Activated CD8-positive, alpha-beta memory T cell treated with anti-CD3 and anti-CD28 coated beads, Interleukin-2, amount 50 U/mL, for 1 hour (primary cell): Measurements from ENCODE around the gene TRIM52.
"Not testable (repeated sequence)": the region's sequence is repeated elsewhere in the genome, so short reads cannot be mapped to it uniquely, and the experiment has no call there.

Experiments used
- DNase-seq: peaks from one replicate; pipeline ENCODE4 v3.0.0-alpha.2; 2020; ENCODE audit errors: extremely low read depth

The TRIM52 gene

GRCh38 chr5:181215997-181216989, 44.6 kb downstream of the TRIM52 start:
- no peak for DNase-seq

DNA sequence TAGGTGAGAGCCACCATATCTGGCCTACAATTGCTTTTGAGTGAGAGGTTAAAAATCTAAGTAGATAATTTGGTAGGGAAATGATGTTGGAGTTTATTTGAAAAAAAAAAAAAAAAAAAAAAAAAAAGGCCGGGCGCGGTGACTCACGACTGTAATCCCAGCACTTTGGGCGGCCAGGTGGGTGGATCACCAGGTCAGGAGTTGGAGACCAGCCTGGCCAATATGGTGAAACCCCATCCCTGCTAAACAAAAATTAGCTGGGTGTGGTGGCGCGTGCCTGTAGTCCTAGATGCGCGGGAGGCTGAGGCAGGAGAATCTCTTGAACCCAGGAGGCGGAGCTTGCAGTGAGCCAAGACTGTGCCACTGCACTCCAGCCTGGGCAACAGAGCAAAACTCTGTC, 46.7 kb downstream of the TRIM52 start:
- DNase-seq, result not testable (repeated sequence)

DNA sequence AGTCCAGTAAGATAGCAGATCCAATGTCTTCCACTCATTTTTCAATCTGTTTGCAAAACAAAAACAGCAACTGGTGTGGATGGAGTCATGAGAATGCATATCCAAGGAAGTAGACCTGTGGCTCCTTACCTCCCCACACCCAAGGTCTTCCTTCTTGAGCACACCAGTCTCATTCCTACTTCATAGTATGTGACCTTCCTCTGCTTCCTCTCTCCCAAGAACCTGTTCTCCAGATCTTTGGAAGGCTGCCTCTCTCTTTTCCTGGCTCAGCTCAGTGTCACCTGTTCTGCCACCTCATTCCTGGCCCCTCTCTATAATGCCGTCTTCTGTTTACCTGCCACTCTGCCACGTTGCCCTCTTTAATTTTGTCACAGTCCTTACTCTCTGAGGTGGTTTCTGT, 48.0 kb downstream of the TRIM52 start:
- no peak for DNase-seq

- DNase-seq, result no peak
Observed at GRCh38 chr5:181212080-181212479, 48.9 kb downstream of the TRIM52 start.

GRCh38 chr5:181211208-181211607, 49.7 kb downstream of the TRIM52 start:
- DNase-seq, result no peak

GRCh38 chr5:181210698-181211097, 50.2 kb downstream of the TRIM52 start:
- DNase-seq, result not testable (repeated sequence)

DNA sequence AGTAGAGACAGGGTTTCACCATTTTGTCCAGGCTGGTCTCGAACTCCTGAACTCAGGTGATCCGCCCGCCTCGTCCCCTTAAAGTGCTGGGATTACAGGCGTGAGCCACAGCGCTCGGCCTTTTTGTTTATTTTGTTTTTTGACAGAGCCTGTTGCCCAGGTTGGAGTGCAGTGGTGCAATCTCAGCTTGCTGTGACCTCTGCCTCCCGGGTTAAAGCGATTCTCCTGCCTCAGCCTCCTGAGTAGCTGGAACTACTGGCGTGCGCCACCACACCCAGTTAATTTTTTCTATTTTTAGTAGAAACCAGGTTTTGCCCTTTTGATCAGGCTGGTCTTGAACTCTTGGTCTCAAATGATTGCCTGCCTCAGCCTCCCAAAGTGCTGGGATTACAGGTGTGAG, 50.8 kb downstream of the TRIM52 start:
- DNase-seq, result not testable (repeated sequence)

DNA sequence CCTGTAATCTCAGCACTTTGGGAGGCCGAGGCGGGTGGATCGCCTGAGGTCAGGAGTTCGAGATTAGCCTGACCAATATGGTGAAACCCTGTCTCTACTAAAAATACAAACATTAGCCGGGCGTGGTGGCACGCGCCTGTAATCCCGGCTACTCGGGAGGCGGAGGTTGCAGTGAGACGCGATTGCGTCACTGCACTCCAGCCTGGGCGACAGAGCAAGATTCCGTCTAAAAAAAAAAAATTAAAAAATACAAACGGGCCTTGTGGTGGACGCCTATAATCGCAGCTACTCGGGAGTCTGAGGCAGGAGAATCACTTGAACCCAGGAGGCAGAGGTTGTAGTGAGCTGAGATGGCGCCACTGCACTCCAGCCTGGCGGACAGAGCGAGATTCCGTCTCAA, 51.9 kb downstream of the TRIM52 start:
- not testable (repeated sequence) for DNase-seq

DNA sequence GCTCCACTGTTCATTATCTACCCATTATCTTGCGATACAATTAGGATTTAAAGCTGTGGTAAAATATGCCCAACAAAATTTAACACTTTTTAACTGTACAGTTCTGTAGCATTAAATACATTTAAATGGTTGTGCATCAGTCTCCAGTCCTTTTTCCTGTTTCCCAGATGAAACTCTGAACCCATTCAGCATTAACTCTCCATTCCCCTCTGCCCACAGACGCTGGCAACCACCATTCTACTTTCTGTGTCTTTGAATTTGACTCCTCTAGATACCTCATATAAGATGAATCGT, 53.0 kb downstream of the TRIM52 start:
- DNase-seq, result no peak

DNA sequence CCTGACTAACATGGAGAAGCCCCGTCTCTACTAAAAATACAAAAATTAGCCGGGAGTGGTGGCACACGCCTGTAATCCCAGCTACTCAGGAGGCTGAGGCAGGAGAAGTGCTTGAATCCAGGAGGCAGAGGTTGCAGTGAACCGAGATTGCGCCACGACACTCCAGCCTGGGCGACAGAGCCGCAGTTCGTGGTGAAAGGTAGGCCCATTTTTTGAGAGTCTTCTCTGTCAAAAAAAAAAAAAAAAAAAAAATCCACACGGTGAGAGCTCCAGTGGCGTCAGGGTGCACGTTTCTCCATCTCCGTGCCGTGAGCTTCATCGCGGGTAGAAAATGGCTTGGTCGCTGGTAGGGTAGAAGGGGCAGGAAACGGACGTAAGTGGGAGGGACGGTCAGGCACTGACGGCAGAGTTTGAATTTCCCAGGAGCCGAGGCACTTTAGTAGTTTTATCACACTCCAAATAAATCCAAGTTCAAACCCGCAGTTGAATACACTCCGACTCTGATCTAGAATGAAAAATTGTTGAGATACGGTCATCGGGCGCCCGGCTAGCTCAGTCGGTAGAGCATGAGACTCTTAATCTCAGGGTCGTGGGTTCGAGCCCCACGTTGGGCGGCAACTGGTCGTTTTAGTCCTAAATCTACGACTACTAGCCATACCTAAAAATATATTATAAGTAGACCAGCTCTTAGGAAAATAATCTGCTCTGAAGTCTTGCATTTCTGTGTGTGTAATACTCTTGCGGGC, 53.6 kb downstream of the TRIM52 start:
- no peak for DNase-seq

DNA sequence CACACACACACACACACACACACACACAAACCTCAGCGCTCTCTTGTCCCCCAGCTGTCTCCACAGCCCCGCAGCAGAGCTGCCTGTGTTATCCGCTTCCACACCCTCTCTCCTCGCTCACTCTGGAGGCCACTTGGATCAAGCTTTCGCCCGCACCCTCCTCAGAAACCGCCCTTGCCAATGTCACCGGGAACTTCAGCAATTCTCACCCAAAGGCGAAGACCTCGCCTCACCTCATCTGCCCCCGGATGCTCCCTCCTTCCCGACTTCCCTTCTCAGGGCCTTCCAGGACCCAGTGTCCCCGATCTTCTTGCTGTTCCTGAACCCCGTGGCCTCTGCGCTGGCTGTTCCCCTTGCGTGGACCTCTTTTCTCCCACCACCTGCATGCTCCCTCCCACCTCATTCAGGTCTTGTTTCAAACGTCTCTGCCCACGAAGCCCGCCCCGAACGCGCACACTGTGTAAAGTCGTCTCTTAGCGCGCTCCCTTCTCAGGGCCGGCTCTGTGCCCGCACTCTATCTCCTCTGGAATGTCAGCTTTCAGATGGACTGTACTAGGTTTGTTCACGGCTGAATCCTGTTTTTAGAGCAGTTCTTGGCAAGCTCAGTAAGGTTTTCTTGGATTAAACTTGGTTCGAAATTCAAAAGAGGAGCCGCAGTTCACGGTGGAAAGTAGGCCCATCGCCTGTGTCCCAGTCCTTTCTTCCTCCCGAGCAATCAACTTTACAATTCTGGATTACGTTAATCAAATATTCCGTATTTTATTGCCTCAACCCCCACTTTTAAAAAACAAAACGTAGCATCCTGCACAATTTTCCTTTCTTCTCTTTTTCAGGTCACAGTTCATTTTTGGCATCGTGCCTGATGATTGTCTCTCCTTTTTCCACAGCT, 54.9 kb downstream of the TRIM52 start:
- no peak for DNase-seq
